Esophagus squamous epithelium (tissue), 5 donors: ENCODE measurements around the gene MLX. TPM values are rescaled to one million over a fixed set of nuclear protein-coding genes. Genes with fewer than 3 reads are reported as not detected.

Experiments used
- DNase-seq: peaks from one replicate; lab custom pipeline; 2025; lab: John Stamatoyannopoulos, UW
- H3K27ac ChIP-seq, 4 donors: fragments of 200-600 bp; sonication (generic); one replicate each; pipeline ENCODE4 v1.5.1; 2016 to 2019; ENCODE audit warnings: mild to moderate bottlenecking in 1 of 4
- H3K27me3 ChIP-seq, 4 donors: fragments of 200-600 bp; sonication (generic); 1 replicate in 3 of 4; 2 replicates in 1 of 4; pipeline versions ENCODE4 v1.5.1 to v1.6.0; 2017 to 2021; ENCODE audit warnings: antibody characterized with exemption in 1 of 4
- H3K36me3 ChIP-seq, 3 donors: fragments of 200-600 bp; sonication (generic); one replicate each; pipeline ENCODE4 v1.5.1; 2016 to 2019
- H3K4me1 ChIP-seq, 3 donors: fragments of 200-600 bp; sonication (generic); one replicate each; pipeline ENCODE4 v1.5.1; 2017 to 2019
- H3K4me3 ChIP-seq, 4 donors: fragments of 200-600 bp; sonication (generic); 1 replicate in 3 of 4; 2 replicates in 1 of 4; pipeline ENCODE4 v1.5.1; 2016 to 2019; ENCODE audit warnings: mild to moderate bottlenecking in 2 of 4, moderate library complexity in 1 of 4
- H3K9me3 ChIP-seq, 3 donors: fragments of 200-600 bp; sonication (generic); one replicate each; pipeline ENCODE4 v1.5.1; 2016 to 2019
- POLR2A ChIP-seq, 4 donors: fragments of 450-650 bp; IDR thresholded peaks; one replicate each; pipeline ENCODE4 v1.6.1; 2017; ENCODE audit warnings: antibody characterized with exemption in 4 of 4, mild to moderate bottlenecking in 4 of 4, moderate library complexity in 3 of 4
- WGBS, 2 donors: methylation state at CpG; one replicate each; pipeline ENCODE4 v1.1.5; 2018; 5-methylcytosine and 5-hydroxymethylcytosine counted together
- intact Hi-C: fragments of 100-400 bp; cut with DNase I; formaldehyde crosslinking; loops from one replicate; pipeline ENCODE4 v1.15.0; 2022
- total RNA-seq, 4 donors: library from RNA; depleted of rRNA; stranded (reverse); fragments of >200 nt; gene quantifications; one replicate each; pipeline ENCODE4 v1.1.0, GENCODE V29; 2016
- TF ChIP-seq, protein P1 (sequence below), 6 experiments: fragments of 450-650 bp in 4 of 6; fragments of 200-600 bp in 2 of 6; sonication (generic) in 2 of 6; IDR thresholded peaks; one replicate each; pipeline ENCODE4 v1.5.1; 2016 to 2019; ENCODE audit warnings: antibody characterized with exemption in 6 of 6, mild to moderate bottlenecking in 4 of 6, moderate library complexity in 4 of 6
- donor health status: DM: yes; HTN: yes; CAD: no.

The MLX gene
- total RNA-seq, 4 donors from 2014 or later: 34.0 to 47.9 (median 39.9) TPM

DNA sequence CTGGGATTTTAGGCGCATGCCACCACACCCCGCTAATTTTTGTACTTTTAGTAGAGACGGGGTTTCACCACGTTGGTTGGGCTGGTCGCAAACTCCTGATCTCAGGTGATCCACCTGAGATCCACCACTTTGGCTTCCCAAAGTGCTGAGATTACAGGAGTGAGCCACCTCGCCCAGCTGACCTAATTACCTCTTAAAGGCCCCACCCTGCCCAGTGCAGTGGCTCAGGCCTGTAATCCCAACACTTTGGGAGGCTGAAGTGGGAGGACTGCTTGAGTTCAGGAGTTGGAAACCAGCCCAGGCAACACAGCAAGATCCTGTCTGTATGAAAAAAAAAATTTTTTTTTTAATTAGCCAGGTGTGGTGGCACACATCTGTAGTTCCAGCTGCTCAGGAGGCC, 7.8 kb upstream of the MLX start:
- Histone ChIP-seq H3K4me1 (peaks cover 21 to 66% (median 31%) of the 10 kb centered on the region in 3 donors), H3K27ac (peak overlapping the region in 2 of 4 donors; percentile 3 to 20), H3K27me3 (no peaks in the 10 kb centered on the region), H3K36me3 (peaks cover 0 to 3% (median 2%) of the 10 kb centered on the region in 3 donors), H3K4me3 (no peak overlapping the region), H3K9me3 (no peaks in the 10 kb centered on the region)
- no peak for TF ChIP-seq POLR2A (IDR thresholded peaks at IDR 0.05)
- TF ChIP-seq, protein P1, sequence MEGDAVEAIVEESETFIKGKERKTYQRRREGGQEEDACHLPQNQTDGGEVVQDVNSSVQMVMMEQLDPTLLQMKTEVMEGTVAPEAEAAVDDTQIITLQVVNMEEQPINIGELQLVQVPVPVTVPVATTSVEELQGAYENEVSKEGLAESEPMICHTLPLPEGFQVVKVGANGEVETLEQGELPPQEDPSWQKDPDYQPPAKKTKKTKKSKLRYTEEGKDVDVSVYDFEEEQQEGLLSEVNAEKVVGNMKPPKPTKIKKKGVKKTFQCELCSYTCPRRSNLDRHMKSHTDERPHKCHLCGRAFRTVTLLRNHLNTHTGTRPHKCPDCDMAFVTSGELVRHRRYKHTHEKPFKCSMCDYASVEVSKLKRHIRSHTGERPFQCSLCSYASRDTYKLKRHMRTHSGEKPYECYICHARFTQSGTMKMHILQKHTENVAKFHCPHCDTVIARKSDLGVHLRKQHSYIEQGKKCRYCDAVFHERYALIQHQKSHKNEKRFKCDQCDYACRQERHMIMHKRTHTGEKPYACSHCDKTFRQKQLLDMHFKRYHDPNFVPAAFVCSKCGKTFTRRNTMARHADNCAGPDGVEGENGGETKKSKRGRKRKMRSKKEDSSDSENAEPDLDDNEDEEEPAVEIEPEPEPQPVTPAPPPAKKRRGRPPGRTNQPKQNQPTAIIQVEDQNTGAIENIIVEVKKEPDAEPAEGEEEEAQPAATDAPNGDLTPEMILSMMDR (IDR thresholded peaks at IDR 0.05): no peak
- DNase-seq: no peak
- intact Hi-C loops: no loop called here
- 78 to 83% methylated on average over 4 to 6 of the region's 6 CpGs for WGBS, 2 donors

- Histone ChIP-seq H3K27me3 (no peaks in the 10 kb centered on the region), H3K9me3 (no peaks in the 10 kb centered on the region), H3K36me3 (peaks cover 10 to 15% (median 13%) of the 10 kb centered on the region in 3 donors), H3K4me1 (peaks cover 23 to 65% (median 29%) of the 10 kb centered on the region in 3 donors), H3K4me3 (no peak overlapping the region), H3K27ac (peak overlapping the region in 1 of 4 donors; percentile 2)
- intact Hi-C loops: no loop called here
- 91% methylated on average over 3 of the region's 3 CpGs; no CpG with 5 or more reads in 1 of the 2 donors for WGBS, 2 donors
- TF ChIP-seq, protein P1 (IDR thresholded peaks at IDR 0.05): no peak
- TF ChIP-seq POLR2A (IDR thresholded peaks at IDR 0.05): no peak
- DNase-seq: no peak
Observed at GRCh38 chr17:42560246-42560645, 6.7 kb upstream of the MLX start.

DNA sequence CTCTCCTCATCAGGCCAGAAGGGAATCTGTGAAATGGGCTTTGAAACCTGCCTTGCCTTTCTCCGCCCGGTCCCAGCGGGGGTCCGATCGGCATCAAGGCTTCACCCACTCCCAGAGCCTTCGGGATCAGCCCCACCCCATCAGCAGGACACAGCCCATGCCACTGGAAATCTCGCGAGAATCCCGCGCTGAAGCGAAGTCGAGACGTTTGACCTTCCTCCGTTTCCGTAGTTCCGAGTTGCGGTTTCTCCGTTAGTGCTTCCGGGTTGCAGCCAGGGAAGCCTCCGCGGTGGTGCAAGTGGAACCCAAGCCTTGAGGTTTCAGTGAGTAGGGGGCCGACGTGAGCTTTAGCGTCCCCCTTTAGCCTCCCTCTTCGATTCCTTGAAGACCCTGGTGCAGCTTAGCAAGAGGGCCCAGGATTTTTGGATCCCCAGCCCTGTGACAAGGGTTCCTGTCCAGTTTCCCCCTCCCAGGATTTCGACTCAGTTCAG, 5.0 kb upstream of the MLX start, which contains the start of gene COASY:
TSS of gene COASY (plus strand) at position 252 of the 491 bp plus-strand sequence. CDS start 475 bp downstream, outside the sequence.
- TF ChIP-seq, protein P1 (IDR thresholded peaks at IDR 0.05): peak in 1 of 6 experiments; percentile 38
- TF ChIP-seq POLR2A (IDR thresholded peaks at IDR 0.05): peak in 3 of 4 donors; percentile 14 to 66 (median 46)
- WGBS, 2 donors: 0% methylated on average over 1 to 12 of the region's 26 CpGs
- peak; percentile 52 for DNase-seq
- no peaks in the 10 kb centered on the region for H3K27me3 ChIP-seq
- intact Hi-C loops: no loop called here
- peak within 1 kb of the TSS; percentile 87 to 94 (median 90) for H3K27ac ChIP-seq
- H3K4me1 ChIP-seq: peaks cover 31 to 67% (median 33%) of the 10 kb centered on the region in 3 donors
- peak within 1 kb of the TSS; percentile 66 to 91 (median 79) for H3K4me3 ChIP-seq
- no peaks in the 10 kb centered on the region for H3K9me3 ChIP-seq
- peaks cover 13 to 27% (median 15%) of the 10 kb centered on the region in 3 donors for H3K36me3 ChIP-seq

- TF ChIP-seq POLR2A (IDR thresholded peaks at IDR 0.05): no peak
- TF ChIP-seq, protein P1 (IDR thresholded peaks at IDR 0.05): no peak
- Histone ChIP-seq H3K36me3 (peaks cover 13 to 27% (median 15%) of the 10 kb centered on the region in 3 donors), H3K27ac (peak overlapping the region; percentile 87 to 94 (median 90)), H3K9me3 (no peaks in the 10 kb centered on the region), H3K27me3 (no peaks in the 10 kb centered on the region), H3K4me3 (peak overlapping the region; percentile 66 to 91 (median 79)), H3K4me1 (peaks cover 31 to 71% (median 35%) of the 10 kb centered on the region in 3 donors)
- intact Hi-C loops: no loop called here
- WGBS, 2 donors: 2 to 17% methylated on average over 10 to 22 of the region's 48 CpGs
- DNase-seq: no peak
Observed at GRCh38 chr17:42562388-42563142, 4.3 kb upstream of the MLX start.

GRCh38 chr17:42563143-42563509, 3.8 kb upstream of the MLX start:
- H3K36me3 ChIP-seq: peaks cover 13 to 27% (median 15%) of the 10 kb centered on the region in 3 donors
- intact Hi-C loops: no loop called here
- no peak for DNase-seq
- H3K27me3 ChIP-seq: no peaks in the 10 kb centered on the region
- TF ChIP-seq POLR2A (IDR thresholded peaks at IDR 0.05): no peak
- TF ChIP-seq, protein P1 (IDR thresholded peaks at IDR 0.05): no peak
- H3K9me3 ChIP-seq: no peaks in the 10 kb centered on the region
- peaks cover 36 to 76% (median 40%) of the 10 kb centered on the region in 3 donors for H3K4me1 ChIP-seq
- 53 to 80% methylated on average over 1 to 3 of the region's 14 CpGs for WGBS, 2 donors
- H3K27ac ChIP-seq: peak overlapping the region; percentile 87 to 94 (median 90)
- peak overlapping the region; percentile 66 to 91 (median 79) for H3K4me3 ChIP-seq
